Retinal pigment epithelial cell (primary cell): Measurements from ENCODE around the gene NACC2.

Experiments used
- DNase-seq: peaks from one replicate; pipeline ENCODE4 v3.0.0-alpha.2; 2010; ENCODE audit warnings: low read depth
- H3K4me3 ChIP-seq: 2 replicates; pipeline ENCODE4 v1.5.1; 2011; ENCODE audit warnings: mild to moderate bottlenecking, low read length, control low read depth, moderate library complexity
- TF ChIP-seq, protein P1 (sequence below): conservative IDR thresholded peaks from 2 replicates; pipeline ENCODE4 v1.5.1; 2011; ENCODE audit warnings: low read depth, low read length, control low read depth, inconsistent platforms

NACC2 gene

DNA sequence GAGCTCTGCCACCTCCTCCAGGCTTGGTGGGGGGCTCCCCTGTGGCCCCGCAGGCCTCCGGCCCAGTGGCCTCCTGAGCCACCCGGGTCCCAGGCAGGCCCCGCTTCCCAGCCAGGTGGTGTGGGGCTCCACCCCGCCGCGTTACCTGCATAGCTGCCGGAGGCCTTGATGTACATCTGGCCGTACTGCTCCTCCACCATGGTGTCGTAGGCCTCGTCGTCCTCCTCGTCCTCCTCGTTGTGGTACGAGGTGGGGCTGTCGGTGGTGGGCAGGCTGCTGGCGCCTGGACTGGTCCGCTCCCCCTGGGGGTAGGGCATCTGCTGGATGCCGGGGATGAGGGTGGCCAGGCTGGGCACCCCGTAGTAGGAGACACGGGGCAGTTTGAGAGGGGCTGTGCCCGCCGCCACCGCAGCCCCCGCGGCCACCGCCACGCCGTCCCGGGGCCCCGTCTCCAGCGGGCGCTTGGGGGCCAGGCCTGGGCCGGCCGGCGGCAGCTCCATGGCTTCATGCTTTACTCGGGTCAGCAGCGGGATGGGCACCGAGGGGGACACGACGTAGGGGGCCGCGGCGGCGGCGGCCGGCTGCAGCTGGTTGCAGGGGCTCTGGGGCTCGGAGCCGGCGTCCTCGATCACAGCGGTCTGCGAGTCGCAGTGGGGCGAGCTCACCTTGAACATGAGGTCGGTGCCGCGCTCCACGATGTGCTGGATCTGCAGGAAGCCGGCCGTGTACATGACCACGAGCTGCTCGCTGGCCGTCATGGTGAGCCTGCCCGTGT lies 45.4 kb downstream of the NACC2 start:
- DNase-seq: no peak
- peak overlapping the region; percentile 74 for H3K4me3 ChIP-seq
- TF ChIP-seq, protein P1, sequence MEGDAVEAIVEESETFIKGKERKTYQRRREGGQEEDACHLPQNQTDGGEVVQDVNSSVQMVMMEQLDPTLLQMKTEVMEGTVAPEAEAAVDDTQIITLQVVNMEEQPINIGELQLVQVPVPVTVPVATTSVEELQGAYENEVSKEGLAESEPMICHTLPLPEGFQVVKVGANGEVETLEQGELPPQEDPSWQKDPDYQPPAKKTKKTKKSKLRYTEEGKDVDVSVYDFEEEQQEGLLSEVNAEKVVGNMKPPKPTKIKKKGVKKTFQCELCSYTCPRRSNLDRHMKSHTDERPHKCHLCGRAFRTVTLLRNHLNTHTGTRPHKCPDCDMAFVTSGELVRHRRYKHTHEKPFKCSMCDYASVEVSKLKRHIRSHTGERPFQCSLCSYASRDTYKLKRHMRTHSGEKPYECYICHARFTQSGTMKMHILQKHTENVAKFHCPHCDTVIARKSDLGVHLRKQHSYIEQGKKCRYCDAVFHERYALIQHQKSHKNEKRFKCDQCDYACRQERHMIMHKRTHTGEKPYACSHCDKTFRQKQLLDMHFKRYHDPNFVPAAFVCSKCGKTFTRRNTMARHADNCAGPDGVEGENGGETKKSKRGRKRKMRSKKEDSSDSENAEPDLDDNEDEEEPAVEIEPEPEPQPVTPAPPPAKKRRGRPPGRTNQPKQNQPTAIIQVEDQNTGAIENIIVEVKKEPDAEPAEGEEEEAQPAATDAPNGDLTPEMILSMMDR: no peak

DNA sequence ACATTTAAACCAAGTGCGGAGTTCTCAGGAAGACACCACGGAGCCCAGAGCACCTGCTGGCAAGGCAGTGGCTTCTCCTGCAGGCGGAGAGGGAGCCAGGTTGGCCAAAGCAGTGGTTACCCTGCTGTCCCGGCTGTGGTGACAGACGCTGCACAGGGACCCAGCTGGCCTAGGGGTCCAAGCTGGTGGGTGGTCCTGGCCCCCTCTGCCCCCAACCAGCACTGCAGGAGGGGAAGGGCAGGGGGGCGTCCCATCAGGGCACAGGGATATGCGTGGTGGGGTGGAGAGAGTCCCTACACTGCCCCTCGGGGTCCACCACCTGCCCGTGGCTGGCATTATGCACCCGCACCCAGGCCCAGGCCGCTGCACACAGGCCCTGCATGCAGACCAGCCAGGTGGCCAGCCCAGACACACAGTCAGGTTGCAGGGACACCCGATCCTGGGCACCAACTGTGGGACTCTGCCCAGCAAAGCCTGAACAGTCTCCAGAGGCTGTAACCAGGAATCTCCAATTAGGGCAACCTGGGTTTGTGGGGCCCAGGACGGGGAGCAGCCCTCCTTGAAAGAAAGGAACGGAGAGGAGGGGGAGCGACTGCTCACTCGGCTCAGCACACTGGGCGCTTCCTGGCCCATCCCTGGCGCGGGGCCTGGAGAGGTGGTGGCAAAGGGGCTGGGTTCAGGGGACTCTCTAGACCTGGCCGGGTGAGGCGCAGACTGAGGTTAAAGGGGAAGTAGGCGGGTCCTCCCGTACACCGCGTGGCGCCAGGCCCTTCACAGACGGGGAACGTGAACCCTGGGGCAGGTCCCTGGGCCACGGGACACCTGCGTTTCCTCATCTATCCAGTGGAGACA lies 46.3 kb downstream of the NACC2 start:
- H3K4me3 ChIP-seq: no peak overlapping the region
- TF ChIP-seq, protein P1: no peak
- no peak for DNase-seq

DNA sequence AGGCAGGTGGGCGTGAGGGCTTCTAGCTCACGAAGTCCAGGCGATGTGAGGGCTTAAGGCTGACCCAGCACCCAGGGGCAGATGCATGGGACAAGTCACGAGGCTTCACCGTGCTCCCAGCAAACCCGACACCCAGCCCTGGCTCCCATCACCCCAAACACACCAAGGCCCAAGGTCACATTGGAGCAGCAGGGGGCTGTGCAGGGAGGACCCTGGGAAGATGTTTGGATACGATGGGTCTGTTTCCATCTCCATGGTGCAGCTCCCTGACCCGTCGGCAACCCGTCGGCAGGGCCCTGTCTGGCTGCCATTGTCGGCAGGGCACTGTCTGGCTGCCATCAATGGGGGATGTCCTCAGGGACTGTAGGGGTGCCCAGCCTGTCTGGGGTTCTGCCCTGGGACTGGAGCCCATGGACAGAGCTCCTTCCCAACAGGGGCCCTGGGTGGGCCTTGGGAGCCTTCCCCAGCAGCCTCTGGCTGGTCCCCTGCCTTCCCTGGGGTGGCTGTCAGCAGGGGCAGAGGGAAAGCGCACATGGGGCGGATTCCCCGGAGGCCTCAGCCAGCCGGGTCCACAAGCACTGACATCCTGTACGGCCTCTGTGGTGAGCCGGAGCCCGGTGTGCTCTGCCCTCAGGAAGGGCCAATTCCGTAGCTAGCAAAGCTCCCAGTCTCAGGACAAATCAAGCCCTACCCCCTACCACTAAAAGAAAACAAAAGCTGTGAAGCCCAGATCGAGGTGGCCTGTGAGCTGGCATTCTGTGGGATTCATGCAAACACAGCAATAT lies 47.1 kb downstream of the NACC2 start:
- TF ChIP-seq, protein P1: no peak
- DNase-seq: no peak
- H3K4me3 ChIP-seq: no peak overlapping the region

DNA sequence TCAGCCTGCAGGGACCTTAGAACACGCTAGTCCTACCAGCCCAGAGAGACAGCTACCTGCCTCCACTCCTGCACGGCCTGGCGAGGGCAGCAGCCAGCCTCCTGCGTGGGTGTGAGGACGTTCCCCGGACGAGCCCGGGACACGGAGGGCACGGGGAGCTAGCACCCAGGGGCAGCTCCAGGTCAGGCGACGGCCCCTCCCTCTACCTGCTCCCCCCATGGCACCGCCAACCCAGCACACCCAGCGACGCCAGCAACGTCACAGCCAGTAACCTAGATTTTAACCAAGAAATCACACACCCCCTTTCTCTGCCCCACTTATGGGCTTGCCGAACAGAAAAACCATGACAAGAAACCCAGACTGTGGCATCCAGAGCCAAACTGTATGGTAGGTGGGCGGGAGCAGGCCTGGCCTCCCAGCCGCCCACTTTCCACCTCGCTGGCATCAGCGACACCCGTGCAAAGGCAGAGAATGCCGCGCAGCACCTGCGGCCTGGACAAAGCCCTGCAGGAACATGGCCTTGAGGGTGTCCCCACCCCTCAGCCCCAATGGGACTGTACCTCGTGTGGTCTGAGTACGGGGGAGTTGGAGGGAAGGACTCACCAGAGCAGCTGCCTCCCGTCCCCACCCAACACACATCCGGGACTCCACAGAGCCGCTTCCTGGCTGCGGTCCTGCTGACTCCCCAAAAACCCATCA lies 47.9 kb downstream of the NACC2 start:
- H3K4me3 ChIP-seq: no peak overlapping the region
- DNase-seq: no peak
- TF ChIP-seq, protein P1: no peak

DNA sequence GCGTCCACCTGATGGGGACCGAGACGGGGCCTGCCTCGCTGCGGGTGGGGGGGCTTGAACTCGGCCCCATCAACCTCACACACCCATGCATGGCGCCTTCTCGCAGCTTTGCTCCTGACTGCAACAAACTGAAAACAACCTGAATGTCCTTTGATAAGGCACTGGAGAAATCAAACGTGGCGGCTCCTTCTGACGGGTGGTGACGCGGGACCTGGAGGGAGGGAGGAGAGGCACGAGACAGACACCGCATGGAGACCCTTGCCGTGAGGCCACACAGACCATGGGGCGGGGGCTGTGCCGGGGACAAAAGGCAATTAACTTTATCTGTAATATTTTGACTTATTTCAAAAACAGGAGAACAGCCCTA lies 48.6 kb downstream of the NACC2 start:
- TF ChIP-seq, protein P1: no peak
- DNase-seq: no peak
- H3K4me3 ChIP-seq: no peak overlapping the region
